ENCODE measurements around the gene CCDC28B. TPM values are rescaled to one million over a fixed set of nuclear protein-coding genes. Genes with fewer than 3 reads are reported as not detected.

Gene CCDC28B
- total RNA-seq, 1 donor from 2014 or later, result 29.1 TPM

- Histone ChIP-seq H3K9me3 (no peaks in the 10 kb centered on the region), H3K4me1 (peaks cover 17 to 22% of the 10 kb centered on the region in 2 donors), H3K27ac (no peak overlapping the region), H3K4me3 (no peak overlapping the region), H3K27me3 (no peaks in the 10 kb centered on the region), H3K36me3 (peaks cover 71 to 84% of the 10 kb centered on the region in 2 donors)
- DNase-seq (ENCODE audit: low spot score in 2 of 2), result no peak
- TF ChIP-seq CTCF (IDR thresholded peaks at IDR 0.05), result no peak
- intact Hi-C loops (cut with DNase I), result no loop called here
Observed at GRCh38 chr1:32186077-32186476, 14.3 kb upstream of the CCDC28B start.

GRCh38 chr1:32186491-32186890 is 13.9 kb upstream of the CCDC28B start:
- H3K9me3 ChIP-seq, result no peaks in the 10 kb centered on the region
- intact Hi-C loops (cut with DNase I), result no loop called here
- H3K4me1 ChIP-seq, result peaks cover 13 to 18% of the 10 kb centered on the region in 2 donors
- H3K4me3 ChIP-seq, result no peak overlapping the region
- DNase-seq (ENCODE audit: low spot score in 2 of 2), result no peak
- peaks cover 74 to 86% of the 10 kb centered on the region in 2 donors for H3K36me3 ChIP-seq
- no peak for TF ChIP-seq CTCF (IDR thresholded peaks at IDR 0.05)
- no peak overlapping the region for H3K27ac ChIP-seq
- H3K27me3 ChIP-seq, result no peaks in the 10 kb centered on the region

DNA sequence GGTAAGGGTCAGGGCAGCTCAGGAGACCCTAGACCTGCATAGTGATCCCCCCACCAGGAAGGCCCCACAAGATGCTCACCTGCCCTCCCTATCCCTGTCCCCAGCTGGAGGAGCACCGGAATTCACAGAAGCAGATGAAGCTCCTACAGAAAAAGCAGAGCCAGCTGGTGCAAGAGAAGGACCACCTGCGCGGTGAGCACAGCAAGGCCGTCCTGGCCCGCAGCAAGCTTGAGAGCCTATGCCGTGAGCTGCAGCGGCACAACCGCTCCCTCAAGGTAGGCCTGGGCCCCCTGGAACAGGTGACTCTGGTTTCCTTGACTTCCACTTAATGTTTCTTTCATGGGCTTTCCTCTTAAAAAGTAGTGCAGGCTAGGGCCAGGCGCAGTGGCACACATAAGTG is 12.5 kb upstream of the CCDC28B start:
- no peak for TF ChIP-seq CTCF (IDR thresholded peaks at IDR 0.05)
- Histone ChIP-seq H3K9me3 (no peaks in the 10 kb centered on the region), H3K27ac (no peak overlapping the region), H3K4me1 (peaks cover 4 to 9% of the 10 kb centered on the region in 2 donors), H3K36me3 (peaks cover 84 to 86% of the 10 kb centered on the region in 2 donors), H3K27me3 (no peaks in the 10 kb centered on the region), H3K4me3 (no peak overlapping the region)
- no peak for DNase-seq (ENCODE audit: low spot score in 2 of 2)
- intact Hi-C loops (cut with DNase I), result no loop called here

DNA sequence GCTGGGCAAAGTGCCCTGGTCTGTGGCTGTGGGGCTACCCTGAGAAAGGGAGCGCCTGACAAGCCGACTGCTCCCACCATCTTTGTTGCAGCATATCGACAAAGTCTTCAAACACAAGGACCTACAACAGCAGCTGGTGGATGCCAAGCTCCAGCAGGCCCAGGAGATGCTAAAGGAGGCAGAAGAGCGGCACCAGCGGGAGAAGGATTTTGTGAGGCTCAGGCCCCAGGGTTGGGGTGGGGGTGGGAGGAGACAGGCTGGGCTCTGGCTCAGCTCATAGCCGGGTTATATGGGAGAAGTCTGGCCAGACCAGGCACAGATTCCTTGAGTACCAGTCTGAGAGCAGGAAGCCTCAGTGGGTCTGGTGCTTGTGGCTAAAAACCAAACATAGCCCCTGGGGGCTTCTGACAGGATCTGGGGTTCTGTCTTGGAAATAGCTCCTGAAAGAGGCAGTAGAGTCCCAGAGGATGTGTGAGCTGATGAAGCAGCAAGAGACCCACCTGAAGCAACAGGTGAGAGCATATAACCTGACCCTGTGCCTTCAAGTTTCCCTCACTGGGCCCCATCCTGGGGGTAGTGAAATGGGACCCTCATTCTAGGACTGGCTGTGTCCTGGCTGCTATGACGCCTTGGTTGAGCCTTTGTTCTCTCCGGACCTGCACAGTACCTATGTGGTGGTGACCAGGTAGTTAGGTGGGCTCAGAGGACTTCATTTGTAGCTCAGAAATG is 8.0 kb upstream of the CCDC28B start:
- H3K4me1 ChIP-seq, result no peaks in the 10 kb centered on the region
- peaks cover 94 to 100% of the 10 kb centered on the region in 2 donors for H3K36me3 ChIP-seq
- no peak overlapping the region for H3K27ac ChIP-seq
- H3K27me3 ChIP-seq, result no peaks in the 10 kb centered on the region
- no peak for DNase-seq (ENCODE audit: low spot score in 2 of 2)
- no peaks in the 10 kb centered on the region for H3K9me3 ChIP-seq
- no peak overlapping the region for H3K4me3 ChIP-seq
- TF ChIP-seq CTCF (IDR thresholded peaks at IDR 0.05), result no peak
- intact Hi-C loops (cut with DNase I), result no loop called here

GRCh38 chr1:32194984-32195383 is 5.4 kb upstream of the CCDC28B start:
- no peak overlapping the region for H3K27ac ChIP-seq

More at GRCh38 chr1:32194984-32195383, 5.4 kb upstream of the CCDC28B start:
- Histone ChIP-seq H3K4me1 (peaks cover 6 to 9% of the 10 kb centered on the region in 2 donors), H3K27me3 (no peaks in the 10 kb centered on the region), H3K9me3 (no peaks in the 10 kb centered on the region), H3K4me3 (no peak overlapping the region), H3K36me3 (peaks cover 68 to 86% of the 10 kb centered on the region in 2 donors)
- no peak for TF ChIP-seq CTCF (IDR thresholded peaks at IDR 0.05)
- intact Hi-C loops (cut with DNase I), result no loop called here
- no peak for DNase-seq (ENCODE audit: low spot score in 2 of 2)
